Trophoblast cell (in vitro differentiated cells and primary cell): ENCODE measurements around the gene DYNC1H1.
"Not testable (repeated sequence)": the region's sequence is repeated elsewhere in the genome, so short reads cannot be mapped to it uniquely, and the experiment has no call there.

Source experiments
- DNase-seq, 2 donors: peaks; one replicate each; pipeline ENCODE4 v3.0.0-alpha.2; 2016
- H2AFZ ChIP-seq: 2 replicates; pipeline ENCODE4 v1.6.1; 2013; ENCODE audit warnings: low read length, moderate library complexity, mild to moderate bottlenecking; ENCODE audit not compliant: insufficient read depth, poor library complexity
- H2AK5ac ChIP-seq: 2 replicates; pipeline ENCODE4 v1.6.1; 2013; ENCODE audit warnings: mild to moderate bottlenecking, low read length
- H2BK120ac ChIP-seq: 2 replicates; pipeline ENCODE4 v1.6.1; 2013; ENCODE audit warnings: low read length, mild to moderate bottlenecking, moderate library complexity; ENCODE audit not compliant: insufficient read depth, poor library complexity
- H2BK12ac ChIP-seq: 2 replicates; pipeline ENCODE4 v1.6.1; 2013; ENCODE audit warnings: mild to moderate bottlenecking, low read length, moderate library complexity
- H2BK5ac ChIP-seq: 2 replicates; pipeline ENCODE4 v1.6.1; 2013; ENCODE audit warnings: low read length, low read depth, moderate library complexity, mild to moderate bottlenecking; ENCODE audit not compliant: poor library complexity
- H3K14ac ChIP-seq: 2 replicates; pipeline ENCODE4 v1.6.1; 2013; ENCODE audit warnings: mild to moderate bottlenecking, low read length
- H3K18ac ChIP-seq: 2 replicates; pipeline ENCODE4 v1.6.1; 2013; ENCODE audit warnings: mild to moderate bottlenecking, low read length
- H3K23ac ChIP-seq: 2 replicates; pipeline ENCODE4 v1.6.1; 2013; ENCODE audit warnings: low read length
- H3K27ac ChIP-seq: 2 replicates; pipeline ENCODE4 v1.5.1; 2013; ENCODE audit warnings: low read depth, mild to moderate bottlenecking, inconsistent platforms, low read length, moderate library complexity
- H3K27me3 ChIP-seq: 2 replicates; pipeline ENCODE4 v1.6.1; 2013; ENCODE audit warnings: inconsistent platforms, mild to moderate bottlenecking, low read length, moderate library complexity; ENCODE audit not compliant: insufficient read depth
- H3K36me3 ChIP-seq, 2 experiments: 1 replicate in 1 of 2; 2 replicates in 1 of 2; pipeline ENCODE4 v1.6.1; 2013; ENCODE audit warnings: low read length in 2 of 2, mild to moderate bottlenecking in 2 of 2, moderate library complexity in 1 of 2; ENCODE audit not compliant: insufficient read depth in 2 of 2, control insufficient read depth in 1 of 2
- H3K4ac ChIP-seq: 2 replicates; pipeline ENCODE4 v1.6.1; 2013; ENCODE audit warnings: low read depth, mild to moderate bottlenecking, low read length, moderate library complexity
- H3K4me1 ChIP-seq, 2 experiments: 1 replicate in 1 of 2; 2 replicates in 1 of 2; pipeline ENCODE4 v1.6.1; 2013; ENCODE audit warnings: low read length in 2 of 2, mild to moderate bottlenecking in 2 of 2, moderate library complexity in 1 of 2; ENCODE audit not compliant: insufficient read depth in 2 of 2, control insufficient read depth in 1 of 2
- H3K4me2 ChIP-seq: 2 replicates; pipeline ENCODE4 v1.6.1; 2013; ENCODE audit warnings: inconsistent platforms, mild to moderate bottlenecking, low read length, moderate library complexity
- H3K4me3 ChIP-seq: 2 replicates; pipeline ENCODE4 v1.5.1; 2013; ENCODE audit warnings: mild to moderate bottlenecking, low read depth, low read length, inconsistent platforms
- H3K79me1 ChIP-seq: one replicate; pipeline ENCODE4 v1.6.1; 2013; ENCODE audit warnings: low read length
- H3K79me2 ChIP-seq: 2 replicates; pipeline ENCODE4 v1.6.1; 2013; ENCODE audit warnings: low read length, mild to moderate bottlenecking; ENCODE audit not compliant: control insufficient read depth, insufficient read depth, poor library complexity
- H3K9ac ChIP-seq: 2 replicates; pipeline ENCODE4 v1.6.1; 2013; ENCODE audit warnings: mild to moderate bottlenecking, low read length
- H3K9me3 ChIP-seq: 2 replicates; pipeline ENCODE4 v1.6.1; 2013; ENCODE audit warnings: low read depth, mild to moderate bottlenecking, control low read depth, inconsistent platforms, low read length; ENCODE audit not compliant: insufficient read depth
- H4K12ac ChIP-seq: 2 replicates; pipeline ENCODE4 v1.6.1; 2013; ENCODE audit warnings: low read depth, mild to moderate bottlenecking, low read length, moderate library complexity
- H4K8ac ChIP-seq: 2 replicates; pipeline ENCODE4 v1.6.1; 2013; ENCODE audit warnings: low read depth, mild to moderate bottlenecking, low read length, moderate library complexity
- H4K91ac ChIP-seq: one replicate; pipeline ENCODE4 v1.6.1; 2013; ENCODE audit warnings: low read depth, mild to moderate bottlenecking, low read length, moderate library complexity
- WGBS: extraction: QIAGEN DNeasy Blood & Tissue Kit; methylation state at CpG from one replicate; pipeline ENCODE4 v1.1.7; 2013; ENCODE audit warnings: missing lambda C conversion rate; ENCODE audit not compliant: insufficient read length, insufficient coverage; ENCODE audit errors: extremely low coverage; 5-methylcytosine and 5-hydroxymethylcytosine counted together

Gene DYNC1H1

GRCh38 chr14:101969481-101969880 is 5.1 kb downstream of the DYNC1H1 start:
- Histone ChIP-seq H2AFZ (no peak overlapping the region), H3K27ac (no peak overlapping the region), H3K4ac (peak overlapping the region; percentile 84), H3K14ac (no peak overlapping the region), H3K36me3 (peaks cover 4 to 10% of the 10 kb centered on the region in 2 experiments), H3K4me3 (no peak overlapping the region), H3K9me3 (no peaks in the 10 kb centered on the region), H3K27me3 (no peaks in the 10 kb centered on the region), H3K4me1 (peaks cover 0 to 2% of the 10 kb centered on the region in 2 experiments), H4K12ac (no peak overlapping the region), H4K8ac (no peak overlapping the region), H3K9ac (no peak overlapping the region), H2BK12ac (no peak overlapping the region), H2BK5ac (no peak overlapping the region), H3K23ac (no peak overlapping the region), H3K18ac (no peak overlapping the region), H3K79me2 (peaks cover 20% of the 10 kb centered on the region), H3K79me1 (peaks cover 6% of the 10 kb centered on the region), H2BK120ac (no peak overlapping the region), H2AK5ac (no peak overlapping the region), H3K4me2 (no peak overlapping the region), H4K91ac (no peak overlapping the region)
- no CpG with 5 or more reads among the region's 9 CpGs for WGBS
- no peak for DNase-seq

GRCh38 chr14:101970830-101971400 is 6.5 kb downstream of the DYNC1H1 start:
- no peak overlapping the region for H2AFZ ChIP-seq
- H4K91ac ChIP-seq, result no peak overlapping the region
- H3K36me3 ChIP-seq, result peaks cover 7 to 17% of the 10 kb centered on the region in 2 experiments
- H3K23ac ChIP-seq, result no peak overlapping the region
- no peaks in the 10 kb centered on the region for H3K9me3 ChIP-seq
- peaks cover 14% of the 10 kb centered on the region for H3K79me2 ChIP-seq
- H3K79me1 ChIP-seq, result no peaks in the 10 kb centered on the region
- no peak overlapping the region for H3K14ac ChIP-seq
- no peak overlapping the region for H3K4ac ChIP-seq
- no peak overlapping the region for H4K12ac ChIP-seq
- H2BK120ac ChIP-seq, result no peak overlapping the region
- no peaks in the 10 kb centered on the region for H3K27me3 ChIP-seq
- no peak overlapping the region for H3K27ac ChIP-seq
- H3K9ac ChIP-seq, result no peak overlapping the region
- H3K4me1 ChIP-seq, result no peaks in the 10 kb centered on the region
- H3K4me2 ChIP-seq, result no peak overlapping the region
- H3K4me3 ChIP-seq, result no peak overlapping the region
- H3K18ac ChIP-seq, result no peak overlapping the region
- no peak overlapping the region for H2BK5ac ChIP-seq
- no CpG with 5 or more reads among the region's 11 CpGs for WGBS
- H2AK5ac ChIP-seq, result no peak overlapping the region
- DNase-seq, result no peak
- H4K8ac ChIP-seq, result no peak overlapping the region
- H2BK12ac ChIP-seq, result no peak overlapping the region

GRCh38 chr14:101971458-101971857 is 7.1 kb downstream of the DYNC1H1 start:
- not testable (repeated sequence) for H3K79me1 ChIP-seq, H2BK5ac ChIP-seq, H3K27me3 ChIP-seq, H3K4me1 ChIP-seq, H4K12ac ChIP-seq, H2AK5ac ChIP-seq, H3K4me3 ChIP-seq, H4K91ac ChIP-seq, H3K4me2 ChIP-seq, H3K9me3 ChIP-seq, H3K4ac ChIP-seq, H3K27ac ChIP-seq, H3K23ac ChIP-seq, H2AFZ ChIP-seq, DNase-seq, H4K8ac ChIP-seq, H3K14ac ChIP-seq, H2BK12ac ChIP-seq, H3K9ac ChIP-seq, H3K18ac ChIP-seq, H2BK120ac ChIP-seq
- H3K79me2 ChIP-seq, result peaks cover 14% of the 10 kb centered on the region
- peaks cover 11 to 22% of the 10 kb centered on the region in 2 experiments for H3K36me3 ChIP-seq
- WGBS, result no CpG with 5 or more reads among the region's 2 CpGs

GRCh38 chr14:101972126-101972866 is 7.9 kb downstream of the DYNC1H1 start:
- no peak overlapping the region for H3K4ac ChIP-seq
- H3K18ac ChIP-seq, result no peak overlapping the region
- peaks cover 14% of the 10 kb centered on the region for H3K79me2 ChIP-seq
- no peak overlapping the region for H3K27ac ChIP-seq
- no peaks in the 10 kb centered on the region for H3K4me1 ChIP-seq
- no peak overlapping the region for H4K91ac ChIP-seq
- no peaks in the 10 kb centered on the region for H3K27me3 ChIP-seq
- no peak overlapping the region for H2AK5ac ChIP-seq
- H2BK12ac ChIP-seq, result no peak overlapping the region
- no peak overlapping the region for H4K12ac ChIP-seq
- peaks cover 11 to 22% of the 10 kb centered on the region in 2 experiments for H3K36me3 ChIP-seq
- no peak overlapping the region for H3K23ac ChIP-seq
- H3K4me3 ChIP-seq, result no peak overlapping the region
- no peak overlapping the region for H3K14ac ChIP-seq
- peak overlapping the region; percentile 6 for H3K4me2 ChIP-seq
- DNase-seq, result peak; percentile 94 to 96
- no peak overlapping the region for H4K8ac ChIP-seq
- H3K79me1 ChIP-seq, result no peaks in the 10 kb centered on the region
- WGBS, result no CpG with 5 or more reads among the region's 10 CpGs
- H2BK5ac ChIP-seq, result no peak overlapping the region
- H3K9ac ChIP-seq, result no peak overlapping the region
- no peak overlapping the region for H2AFZ ChIP-seq
- H2BK120ac ChIP-seq, result no peak overlapping the region
- no peaks in the 10 kb centered on the region for H3K9me3 ChIP-seq
